K562 (cell line): ENCODE results near the gene CGREF1. TPM values are rescaled to one million over a fixed set of nuclear protein-coding genes. Genes with fewer than 3 reads are reported as not detected.

Experiments
- ATAC-seq: fragments of 200-7000 bp; cut with Tn5 transposase; 3 replicates; pipeline ENCODE4 v1.9.1; 2020; ENCODE audit warnings: moderate library complexity
- BruUV-seq: library from RNA; stranded (reverse); fragments of 400-500 nt; replicated peaks from 2 replicates; lab custom pipeline; 2021; lab: Mats Ljungman, UMichigan
- CTCF ChIA-PET: fragments of 300-600 bp; formaldehyde crosslinking; extraction: SDS; loops from one replicate; lab custom pipeline; 2021; ENCODE audit warnings: low intra/inter-chr PET ratio; lab: Yijun Ruan, JAX
- POLR2A ChIA-PET: fragments of 300-600, 350-650 bp; sonication (Branson Sonifier 250); formaldehyde crosslinking; extraction: SDS; loops from one replicate; lab custom pipeline; 2021; ENCODE audit warnings: antibody characterized with exemption, inconsistent platforms; lab: Yijun Ruan, JAX
- DNase-seq, 4 experiments: peaks; one replicate each; pipeline versions ENCODE4 v3.0.0 to v3.0.0-alpha.2; 2011 to 2018; ENCODE audit warnings: low spot score in 3 of 4, mixed read lengths in 3 of 4; ENCODE audit errors: extremely low read depth in 1 of 4
- FAIRE-seq: peaks from 2 replicates; lab custom pipeline; 2011; peaks lifted over from hg19 to GRCh38; lab: Jason Lieb, UNC
- H2AFZ ChIP-seq: 2 replicates; pipeline ENCODE4 v1.6.0; 2011; ENCODE audit warnings: low read depth, low read length, control low read depth, inconsistent platforms
- H3K27ac ChIP-seq: fragments of 200-600 bp; 3 replicates; pipeline ENCODE4 v1.8.0; 2011; ENCODE audit warnings: low read depth, mild to moderate bottlenecking, control low read depth, inconsistent platforms, low read length, moderate library complexity, mixed read lengths; ENCODE audit errors: extremely low read depth
- H3K27me3 ChIP-seq, 2 experiments: fragments of 300-600 bp in 1 of 2; 2 replicates in 1 of 2; 3 replicates in 1 of 2; pipeline versions ENCODE4 v1.6.0 to v1.8.0; 2011; ENCODE audit warnings: inconsistent platforms in 2 of 2, low read length in 2 of 2, mild to moderate bottlenecking in 1 of 2, mixed read lengths in 1 of 2, moderate library complexity in 1 of 2; ENCODE audit not compliant: control insufficient read depth in 2 of 2, insufficient read depth in 2 of 2
- H3K36me3 ChIP-seq: fragments of 300-600 bp; 3 replicates; pipeline ENCODE4 v1.8.0; 2011; ENCODE audit warnings: mild to moderate bottlenecking, low read length, inconsistent platforms; ENCODE audit not compliant: control insufficient read depth, insufficient read depth
- H3K4me1 ChIP-seq, 2 experiments: fragments of 200-600 bp in 1 of 2; replicated peaks in 1 of 2; 2 replicates in 1 of 2; 3 replicates in 1 of 2; pipeline versions ENCODE4 v1.5.1 to v1.8.0; 2011; ENCODE audit warnings: inconsistent platforms in 2 of 2, low read length in 2 of 2, mild to moderate bottlenecking in 1 of 2, mixed read lengths in 1 of 2, moderate library complexity in 1 of 2; ENCODE audit not compliant: control insufficient read depth in 2 of 2, insufficient read depth in 2 of 2
- H3K4me2 ChIP-seq: 2 replicates; pipeline ENCODE4 v1.6.1; 2011; ENCODE audit warnings: low read length, control low read depth, inconsistent platforms, mixed read lengths; ENCODE audit not compliant: insufficient read depth
- H3K4me3 ChIP-seq: fragments of 200-600 bp; sonication (generic), shearing (Covaris generic); 2 replicates; pipeline ENCODE4 v1.5.1; 2016; ENCODE audit warnings: control low read depth, inconsistent platforms
- H3K79me2 ChIP-seq: fragments of 200-600 bp; 3 replicates; pipeline ENCODE4 v1.8.0; 2011; ENCODE audit warnings: low read length, inconsistent platforms; ENCODE audit not compliant: control insufficient read depth, insufficient read depth
- H3K9ac ChIP-seq, 2 experiments: 2 replicates each; pipeline versions ENCODE4 v1.6.0 to v1.6.1; 2011; ENCODE audit warnings: low read depth in 2 of 2, low read length in 2 of 2, control low read depth in 1 of 2, inconsistent platforms in 1 of 2, mild to moderate bottlenecking in 1 of 2, mixed read lengths in 1 of 2; ENCODE audit not compliant: insufficient read depth in 1 of 2
- H3K9me1 ChIP-seq: one replicate; pipeline ENCODE4 v1.6.0; 2011; ENCODE audit warnings: inconsistent platforms, mild to moderate bottlenecking, low read length, moderate library complexity; ENCODE audit not compliant: control insufficient read depth, insufficient read depth
- H3K9me3 ChIP-seq: replicated peaks from 2 replicates; pipeline ENCODE4 v1.5.1; 2011; ENCODE audit warnings: low read depth, low read length, inconsistent platforms; ENCODE audit not compliant: control insufficient read depth, insufficient read depth
- H4K20me1 ChIP-seq: replicated peaks from 2 replicates; pipeline ENCODE4 v1.6.1; 2011; ENCODE audit warnings: low read length, inconsistent platforms, mixed read lengths; ENCODE audit not compliant: control insufficient read depth, insufficient read depth
- CCAR2 ChIP-seq: fragments of 200-400 bp; formaldehyde crosslinking; IDR thresholded peaks from 2 replicates; pipeline ENCODE4 v1.6.1; 2017; ENCODE audit warnings: mild to moderate bottlenecking, low read depth, low read length
- KHSRP ChIP-seq: fragments of 450-650 bp; IDR thresholded peaks from 2 replicates; pipeline ENCODE4 v1.6.1; 2017
- SMAD1 ChIP-seq: fragments of 150-350 bp; IDR thresholded peaks from 2 replicates; pipeline ENCODE4 v1.6.1; 2014; ENCODE audit warnings: low read length, low read depth; ENCODE audit not compliant: partially characterized antibody
- SMARCE1 ChIP-seq: fragments of 450-650 bp; IDR thresholded peaks from 2 replicates; pipeline ENCODE4 v1.7.1; 2016; ENCODE audit warnings: mild to moderate bottlenecking
- TEAD1 ChIP-seq, 2 experiments: fragments of 450-650 bp in 1 of 2; sonication (generic) in 1 of 2; formaldehyde crosslinking; IDR thresholded peaks; 2 replicates each; pipeline versions ENCODE4 v1.4.0 to v1.8.0; 2020 to 2022; ENCODE audit warnings: mild to moderate bottlenecking in 2 of 2, missing genetic modification reagents in 1 of 2
- ZKSCAN3 ChIP-seq: fragments of 250-450 bp; sonication (Bioruptor Pico); IDR thresholded peaks from 2 replicates; pipeline ENCODE4 v1.4.0; 2020
- ZNF184 ChIP-seq: sonication (generic); formaldehyde crosslinking; IDR thresholded peaks from 2 replicates; pipeline ENCODE4 v1.5.0; 2020; ENCODE audit warnings: missing genetic modification reagents
- ZNF445 ChIP-seq: fragments of 250-450 bp; sonication (Bioruptor Pico); IDR thresholded peaks from 2 replicates; pipeline ENCODE4 v1.4.0; 2020; ENCODE audit warnings: low read depth, mild to moderate bottlenecking, moderate library complexity
- ZNF696 ChIP-seq: fragments of 250-450 bp; sonication (Bioruptor Pico); conservative IDR thresholded peaks from 2 replicates; pipeline ENCODE4 v1.4.0; 2020; ENCODE audit warnings: mild to moderate bottlenecking, moderate library complexity
- WGBS: fragments of 100-300 bp; shearing (Covaris generic); methylation state at CpG from one replicate; pipeline ENCODE4 v1.1.6; 2016; ENCODE audit warnings: low coverage, mixed read lengths; ENCODE audit not compliant: insufficient coverage; ENCODE audit errors: missing lambda C conversion rate; 5-methylcytosine and 5-hydroxymethylcytosine counted together
- in situ Hi-C: fragments of 300-500 bp; cut with MboI; formaldehyde crosslinking; loops from 4 replicates; pipeline ENCODE4 v1.15.0; 2018; ENCODE audit warnings: inconsistent platforms, mixed read lengths
- intact Hi-C: fragments of 100-400 bp; cut with micrococcal nuclease; formaldehyde crosslinking; loops from 2 replicates; pipeline ENCODE4 v1.14.2; 2022
- polyA plus RNA-seq, 8 experiments: library from polyadenylated mRNA; depleted of rRNA in 4 of 8; stranded (reverse) in 5 of 8; unstranded in 3 of 8; fragments of >200 nt; fragmentation: Nextera tagmentation in 2 of 8; fragmentation: Illumina TruSeq in 1 of 8; extraction: Ambion mirVana in 2 of 8; extraction: Trizol in 1 of 8; gene quantifications; 2 replicates each; pipeline versions ENCODE4 v1.2.1 to v1.2.3, GENCODE V29; 2011 to 2014; ENCODE audit warnings: inconsistent platforms in 1 of 8, missing spikeins in 1 of 8
- total RNA-seq, 7 experiments: library from RNA; depleted of rRNA in 6 of 7; stranded (reverse); fragments of >200 nt in 6 of 7; fragmentation: Illumina TruSeq in 2 of 7; extraction: Trizol in 2 of 7; gene quantifications; 2 replicates each; pipeline versions ENCODE4 v1.2.1 to v1.2.3, GENCODE V29; 2011 to 2021; ENCODE audit warnings: low replicate concordance in 1 of 7
- TF ChIP-seq, protein P1 (sequence below): IDR thresholded peaks from 2 replicates; pipeline ENCODE4 v1.6.1; 2011; ENCODE audit warnings: borderline replicate concordance, low read depth, mild to moderate bottlenecking, moderate library complexity, low read length; ENCODE audit not compliant: insufficient read depth, poor library complexity, severe bottlenecking
- TF ChIP-seq, protein P2 (sequence below): fragments of 450-650 bp; IDR thresholded peaks from 2 replicates; pipeline ENCODE4 v1.6.1; 2018; ENCODE audit not compliant: partially characterized antibody
- TF ChIP-seq, protein P3 (sequence below): fragments of 200-800 bp; sonication (Bioruptor generic); IDR thresholded peaks from 2 replicates; pipeline ENCODE4 v1.6.1; 2017; ENCODE audit warnings: missing genetic modification characterization, missing compliant biosample characterization

CGREF1 gene
- total and polyA plus RNA-seq, 9 of the 15 experiments (the other 6 are each of a cell fraction or from before 2014, with no cell fraction given), result 0.07 to 0.50 (median 0.37) TPM

DNA sequence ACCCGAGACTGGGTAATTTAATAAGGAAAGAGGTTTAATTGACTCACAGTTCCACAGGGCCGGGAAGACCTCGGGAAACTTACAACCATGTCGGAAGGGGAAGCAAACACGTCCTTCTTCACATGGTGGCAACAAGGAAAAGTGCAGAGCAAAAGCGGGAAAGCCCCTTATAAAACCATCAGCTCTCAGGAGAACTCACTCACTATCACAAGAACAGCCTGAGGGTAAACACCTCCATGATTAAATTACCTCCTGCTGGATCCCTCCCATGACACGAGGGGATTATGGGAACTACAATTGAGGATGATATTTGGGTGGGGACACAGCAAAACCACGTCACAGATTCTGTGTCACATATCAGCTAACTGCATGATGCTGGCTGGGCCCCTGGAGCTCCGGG lies 41.3 kb upstream of the CGREF1 start:
- Histone ChIP-seq H3K4me1 (peaks cover 0 to 13% of the 10 kb centered on the region in 2 experiments; a peak in 3 of 5 replicates), H3K9ac (no peak overlapping the region), H3K27ac (no peak overlapping the region), H3K9me3 (no peaks in the 10 kb centered on the region), H2AFZ (peak overlapping the region; percentile 9; the same call in 1 of the 2 replicates), H3K27me3 (no peaks in the 10 kb centered on the region), H3K4me2 (no peak overlapping the region), H4K20me1 (no peaks in the 10 kb centered on the region), H3K9me1 (no peaks in the 10 kb centered on the region), H3K36me3 (no peaks in the 10 kb centered on the region), H3K4me3 (no peak overlapping the region), H3K79me2 (no peaks in the 10 kb centered on the region)
- no peak for ATAC-seq
- intact Hi-C loops (no loop called here), in situ Hi-C loops (no loop called here)
- DNase-seq, result no peak
- no peak for FAIRE-seq
- no TSS peak for BruUV-seq
- CTCF ChIA-PET, result no interaction called here
- POLR2A ChIA-PET, result interaction anchor here (0.6 kb wide), 1 partner anchor 43 kb away, joined by 4 read pairs; no protein-coding TSS in a partner anchor
- 31% methylated on average over 9 of the region's 9 CpGs for WGBS
- TF ChIP-seq SMAD1 (no peak), TEAD1 (CRISPR knock-in tag; IDR thresholded peaks at IDR 0.05) (no peak), ZKSCAN3 (no peak), SMARCE1 (no peak), ZNF184 (CRISPR knock-in tag) (no peak), ZNF696 (CRISPR knock-in tag) (no peak), ZNF445 (CRISPR knock-in tag) (no peak), KHSRP (no peak), CCAR2 (no peak)
- TF ChIP-seq, protein P1, sequence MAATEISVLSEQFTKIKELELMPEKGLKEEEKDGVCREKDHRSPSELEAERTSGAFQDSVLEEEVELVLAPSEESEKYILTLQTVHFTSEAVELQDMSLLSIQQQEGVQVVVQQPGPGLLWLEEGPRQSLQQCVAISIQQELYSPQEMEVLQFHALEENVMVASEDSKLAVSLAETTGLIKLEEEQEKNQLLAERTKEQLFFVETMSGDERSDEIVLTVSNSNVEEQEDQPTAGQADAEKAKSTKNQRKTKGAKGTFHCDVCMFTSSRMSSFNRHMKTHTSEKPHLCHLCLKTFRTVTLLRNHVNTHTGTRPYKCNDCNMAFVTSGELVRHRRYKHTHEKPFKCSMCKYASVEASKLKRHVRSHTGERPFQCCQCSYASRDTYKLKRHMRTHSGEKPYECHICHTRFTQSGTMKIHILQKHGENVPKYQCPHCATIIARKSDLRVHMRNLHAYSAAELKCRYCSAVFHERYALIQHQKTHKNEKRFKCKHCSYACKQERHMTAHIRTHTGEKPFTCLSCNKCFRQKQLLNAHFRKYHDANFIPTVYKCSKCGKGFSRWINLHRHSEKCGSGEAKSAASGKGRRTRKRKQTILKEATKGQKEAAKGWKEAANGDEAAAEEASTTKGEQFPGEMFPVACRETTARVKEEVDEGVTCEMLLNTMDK, result no peak
- TF ChIP-seq, protein P2, sequence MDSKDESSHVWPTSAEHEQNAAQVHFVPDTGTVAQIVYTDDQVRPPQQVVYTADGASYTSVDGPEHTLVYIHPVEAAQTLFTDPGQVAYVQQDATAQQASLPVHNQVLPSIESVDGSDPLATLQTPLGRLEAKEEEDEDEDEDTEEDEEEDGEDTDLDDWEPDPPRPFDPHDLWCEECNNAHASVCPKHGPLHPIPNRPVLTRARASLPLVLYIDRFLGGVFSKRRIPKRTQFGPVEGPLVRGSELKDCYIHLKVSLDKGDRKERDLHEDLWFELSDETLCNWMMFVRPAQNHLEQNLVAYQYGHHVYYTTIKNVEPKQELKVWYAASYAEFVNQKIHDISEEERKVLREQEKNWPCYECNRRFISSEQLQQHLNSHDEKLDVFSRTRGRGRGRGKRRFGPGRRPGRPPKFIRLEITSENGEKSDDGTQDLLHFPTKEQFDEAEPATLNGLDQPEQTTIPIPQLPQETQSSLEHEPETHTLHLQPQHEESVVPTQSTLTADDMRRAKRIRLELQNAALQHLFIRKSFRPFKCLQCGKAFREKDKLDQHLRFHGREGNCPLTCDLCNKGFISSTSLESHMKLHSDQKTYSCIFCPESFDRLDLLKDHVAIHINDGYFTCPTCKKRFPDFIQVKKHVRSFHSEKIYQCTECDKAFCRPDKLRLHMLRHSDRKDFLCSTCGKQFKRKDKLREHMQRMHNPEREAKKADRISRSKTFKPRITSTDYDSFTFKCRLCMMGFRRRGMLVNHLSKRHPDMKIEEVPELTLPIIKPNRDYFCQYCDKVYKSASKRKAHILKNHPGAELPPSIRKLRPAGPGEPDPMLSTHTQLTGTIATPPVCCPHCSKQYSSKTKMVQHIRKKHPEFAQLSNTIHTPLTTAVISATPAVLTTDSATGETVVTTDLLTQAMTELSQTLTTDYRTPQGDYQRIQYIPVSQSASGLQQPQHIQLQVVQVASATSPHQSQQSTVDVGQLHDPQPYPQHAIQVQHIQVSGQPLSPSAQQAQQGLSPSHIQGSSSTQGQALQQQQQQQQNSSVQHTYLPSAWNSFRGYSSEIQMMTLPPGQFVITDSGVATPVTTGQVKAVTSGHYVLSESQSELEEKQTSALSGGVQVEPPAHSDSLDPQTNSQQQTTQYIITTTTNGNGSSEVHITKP, result no peak
- TF ChIP-seq, protein P3, sequence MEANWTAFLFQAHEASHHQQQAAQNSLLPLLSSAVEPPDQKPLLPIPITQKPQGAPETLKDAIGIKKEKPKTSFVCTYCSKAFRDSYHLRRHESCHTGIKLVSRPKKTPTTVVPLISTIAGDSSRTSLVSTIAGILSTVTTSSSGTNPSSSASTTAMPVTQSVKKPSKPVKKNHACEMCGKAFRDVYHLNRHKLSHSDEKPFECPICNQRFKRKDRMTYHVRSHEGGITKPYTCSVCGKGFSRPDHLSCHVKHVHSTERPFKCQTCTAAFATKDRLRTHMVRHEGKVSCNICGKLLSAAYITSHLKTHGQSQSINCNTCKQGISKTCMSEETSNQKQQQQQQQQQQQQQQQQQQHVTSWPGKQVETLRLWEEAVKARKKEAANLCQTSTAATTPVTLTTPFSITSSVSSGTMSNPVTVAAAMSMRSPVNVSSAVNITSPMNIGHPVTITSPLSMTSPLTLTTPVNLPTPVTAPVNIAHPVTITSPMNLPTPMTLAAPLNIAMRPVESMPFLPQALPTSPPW (CRISPR knock-in tag), result no peak
